DND-41 (cell line): ENCODE measurements around the gene NUP214.

Source experiments
- ATAC-seq: fragments of 200-7000 bp; cut with Tn5 transposase; 3 replicates; pipeline ENCODE4 v1.9.1; 2021; ENCODE audit warnings: low read depth; ENCODE audit not compliant: insufficient read depth
- DNase-seq: peaks from one replicate; pipeline ENCODE4 v3.0.0-alpha.2; 2020
- H2AFZ ChIP-seq: 2 replicates; pipeline ENCODE4 v1.6.0; 2012; ENCODE audit warnings: low read depth, low read length
- H3K27ac ChIP-seq: 2 replicates; pipeline ENCODE4 v1.5.1; 2012; ENCODE audit warnings: low read length, inconsistent platforms
- H3K27me3 ChIP-seq: fragments of 200-600 bp; sonication (generic); 2 replicates; pipeline ENCODE4 v1.6.0; 2012; ENCODE audit warnings: low read length, mild to moderate bottlenecking, inconsistent platforms; ENCODE audit not compliant: insufficient read depth, poor library complexity
- H3K36me3 ChIP-seq: 2 replicates; pipeline ENCODE4 v1.5.1; 2012; ENCODE audit warnings: low read length, inconsistent platforms; ENCODE audit not compliant: insufficient read depth
- H3K4me1 ChIP-seq: 2 replicates; pipeline ENCODE4 v1.5.1; 2012; ENCODE audit warnings: mild to moderate bottlenecking, low read length; ENCODE audit not compliant: insufficient read depth
- H3K4me2 ChIP-seq: 2 replicates; pipeline ENCODE4 v1.6.0; 2012; ENCODE audit warnings: mild to moderate bottlenecking, moderate library complexity, low read length, inconsistent platforms; ENCODE audit not compliant: insufficient read depth
- H3K4me3 ChIP-seq, 2 experiments: fragments of 200-600 bp in 1 of 2; shearing (Covaris generic) in 1 of 2; 2 replicates each; pipeline ENCODE4 v1.5.1; 2012 to 2016; ENCODE audit warnings: inconsistent platforms in 2 of 2, low read length in 2 of 2, mild to moderate bottlenecking in 2 of 2, low read depth in 1 of 2, moderate library complexity in 1 of 2
- H3K79me2 ChIP-seq: 2 replicates; pipeline ENCODE4 v1.6.0; 2012; ENCODE audit warnings: low read length, inconsistent platforms; ENCODE audit not compliant: insufficient read depth
- H3K9ac ChIP-seq: 2 replicates; pipeline ENCODE4 v1.6.0; 2012; ENCODE audit warnings: low read depth, mild to moderate bottlenecking, inconsistent platforms, low read length, moderate library complexity
- H3K9me3 ChIP-seq: 2 replicates; pipeline ENCODE4 v1.5.1; 2012; ENCODE audit warnings: low read length, moderate library complexity, mild to moderate bottlenecking, inconsistent platforms; ENCODE audit not compliant: insufficient read depth, severe bottlenecking
- H4K20me1 ChIP-seq: 2 replicates; pipeline ENCODE4 v1.6.0; 2012; ENCODE audit warnings: low read length; ENCODE audit not compliant: insufficient read depth
- EZH2 ChIP-seq: IDR thresholded peaks from 3 replicates; pipeline ENCODE4 v1.6.1; 2012; ENCODE audit warnings: borderline replicate concordance, low read depth, mild to moderate bottlenecking, moderate library complexity, low read length, inconsistent platforms; ENCODE audit not compliant: severe bottlenecking
- TF ChIP-seq, protein P1 (sequence below): IDR thresholded peaks from 2 replicates; pipeline ENCODE4 v1.5.1; 2012; ENCODE audit warnings: borderline replicate concordance, low read length, moderate library complexity, mild to moderate bottlenecking; ENCODE audit not compliant: poor library complexity, severe bottlenecking; ENCODE audit errors: extremely low read depth

The NUP214 gene

GRCh38 chr9:131090025-131090787, 35.2 kb upstream of the NUP214 start:
- DNase-seq (no peak), ATAC-seq (no peak)
- no peaks in the 10 kb centered on the region for H3K4me1 ChIP-seq
- H3K4me2 ChIP-seq, result no peak overlapping the region
- TF ChIP-seq, protein P1, sequence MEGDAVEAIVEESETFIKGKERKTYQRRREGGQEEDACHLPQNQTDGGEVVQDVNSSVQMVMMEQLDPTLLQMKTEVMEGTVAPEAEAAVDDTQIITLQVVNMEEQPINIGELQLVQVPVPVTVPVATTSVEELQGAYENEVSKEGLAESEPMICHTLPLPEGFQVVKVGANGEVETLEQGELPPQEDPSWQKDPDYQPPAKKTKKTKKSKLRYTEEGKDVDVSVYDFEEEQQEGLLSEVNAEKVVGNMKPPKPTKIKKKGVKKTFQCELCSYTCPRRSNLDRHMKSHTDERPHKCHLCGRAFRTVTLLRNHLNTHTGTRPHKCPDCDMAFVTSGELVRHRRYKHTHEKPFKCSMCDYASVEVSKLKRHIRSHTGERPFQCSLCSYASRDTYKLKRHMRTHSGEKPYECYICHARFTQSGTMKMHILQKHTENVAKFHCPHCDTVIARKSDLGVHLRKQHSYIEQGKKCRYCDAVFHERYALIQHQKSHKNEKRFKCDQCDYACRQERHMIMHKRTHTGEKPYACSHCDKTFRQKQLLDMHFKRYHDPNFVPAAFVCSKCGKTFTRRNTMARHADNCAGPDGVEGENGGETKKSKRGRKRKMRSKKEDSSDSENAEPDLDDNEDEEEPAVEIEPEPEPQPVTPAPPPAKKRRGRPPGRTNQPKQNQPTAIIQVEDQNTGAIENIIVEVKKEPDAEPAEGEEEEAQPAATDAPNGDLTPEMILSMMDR, result no peak
- no peak for TF ChIP-seq EZH2
- no peaks in the 10 kb centered on the region for H3K9me3 ChIP-seq
- H3K79me2 ChIP-seq, result no peaks in the 10 kb centered on the region
- H3K4me3 ChIP-seq, result no peak overlapping the region
- no peaks in the 10 kb centered on the region for H3K36me3 ChIP-seq
- H4K20me1 ChIP-seq, result no peaks in the 10 kb centered on the region
- H3K27me3 ChIP-seq, result no peaks in the 10 kb centered on the region
- no peak overlapping the region for H3K27ac ChIP-seq
- H3K9ac ChIP-seq, result no peak overlapping the region
- H2AFZ ChIP-seq, result no peak overlapping the region

DNA sequence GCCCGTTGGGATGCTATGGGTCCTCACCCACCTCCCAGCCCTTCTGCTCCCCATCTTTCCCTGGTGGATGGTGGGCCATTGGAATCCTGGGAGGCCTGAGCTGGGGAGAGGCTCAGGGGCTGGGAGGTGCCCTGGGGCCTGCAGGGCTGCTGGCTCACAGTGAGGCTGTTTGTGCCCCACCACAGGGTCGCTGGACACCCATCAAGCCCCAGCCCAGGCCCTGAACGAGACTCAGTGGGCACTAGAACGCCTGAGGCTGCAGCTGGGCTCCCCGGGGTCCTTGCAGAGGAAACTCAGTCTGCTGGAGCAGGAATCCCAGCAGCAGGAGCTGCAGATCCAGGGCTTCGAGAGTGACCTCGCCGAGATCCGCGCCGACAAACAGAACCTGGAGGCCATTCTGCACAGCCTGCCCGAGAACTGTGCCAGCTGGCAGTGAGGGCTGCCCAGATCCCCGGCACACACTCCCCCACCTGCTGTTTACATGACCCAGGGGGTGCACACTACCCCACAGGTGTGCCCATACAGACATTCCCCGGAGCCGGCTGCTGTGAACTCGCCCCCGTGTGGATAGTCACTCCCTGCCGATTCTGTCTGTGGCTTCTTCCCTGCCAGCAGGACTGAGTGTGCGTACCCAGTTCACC, 33.9 kb upstream of the NUP214 start:
- no peaks in the 10 kb centered on the region for H3K27me3 ChIP-seq
- H3K9me3 ChIP-seq, result no peaks in the 10 kb centered on the region
- no peak for DNase-seq
- no peaks in the 10 kb centered on the region for H3K36me3 ChIP-seq
- no peaks in the 10 kb centered on the region for H3K79me2 ChIP-seq
- no peak overlapping the region for H3K9ac ChIP-seq
- TF ChIP-seq, protein P1, result no peak
- no peak for TF ChIP-seq EZH2
- H3K4me3 ChIP-seq, result no peak overlapping the region
- H4K20me1 ChIP-seq, result no peaks in the 10 kb centered on the region
- no peak overlapping the region for H3K4me2 ChIP-seq
- ATAC-seq, result no peak
- no peak overlapping the region for H3K27ac ChIP-seq
- H2AFZ ChIP-seq, result no peak overlapping the region
- no peaks in the 10 kb centered on the region for H3K4me1 ChIP-seq

DNA sequence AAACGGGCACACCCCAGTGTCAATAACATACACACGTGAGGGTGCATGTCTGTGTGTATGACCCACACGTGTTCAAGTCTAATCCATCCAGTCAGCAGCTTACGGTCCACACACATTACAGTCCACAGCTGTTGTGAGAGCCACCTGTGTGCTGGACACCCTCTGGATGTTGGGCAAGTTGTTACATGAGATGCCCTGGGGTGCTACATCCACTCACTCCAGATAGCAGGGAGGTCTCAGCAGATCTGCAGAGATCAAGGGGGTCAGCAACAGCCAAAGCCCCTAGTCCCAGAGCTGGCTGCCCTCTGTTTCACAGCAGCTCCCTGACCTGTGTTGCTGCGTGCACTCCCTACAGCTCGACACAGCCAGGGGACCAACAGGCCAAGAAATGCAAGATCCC, 33.4 kb upstream of the NUP214 start:
- ATAC-seq (no peak), DNase-seq (no peak)
- Histone ChIP-seq H4K20me1 (no peaks in the 10 kb centered on the region), H3K79me2 (no peaks in the 10 kb centered on the region), H3K9me3 (no peaks in the 10 kb centered on the region), H3K9ac (no peak overlapping the region), H2AFZ (no peak overlapping the region), H3K4me2 (no peak overlapping the region), H3K27ac (no peak overlapping the region), H3K27me3 (no peaks in the 10 kb centered on the region), H3K4me3 (no peak overlapping the region), H3K36me3 (no peaks in the 10 kb centered on the region), H3K4me1 (no peaks in the 10 kb centered on the region)
- TF ChIP-seq EZH2, result no peak
- TF ChIP-seq, protein P1, result no peak
